LNCaP clone FGC (cell line): Measurements from ENCODE around the gene RSPH6A.
"Not testable (repeated sequence)": the region's sequence is repeated elsewhere in the genome, so short reads cannot be mapped to it uniquely, and the experiment has no call there.

Source experiments
- DNase-seq: peaks from one replicate; pipeline ENCODE4 v3.0.0-alpha.2; 2011; ENCODE audit warnings: low read depth
- H3K4me3 ChIP-seq: 2 replicates; pipeline ENCODE4 v1.5.1; 2011; ENCODE audit warnings: mild to moderate bottlenecking, low read depth, low read length, control low read depth
- CTCF ChIP-seq: IDR thresholded peaks from 2 replicates; pipeline ENCODE4 v1.5.1; 2012; ENCODE audit warnings: mild to moderate bottlenecking; ENCODE audit not compliant: control insufficient read depth, insufficient read depth; ENCODE audit errors: extremely low read depth

The RSPH6A gene

DNA sequence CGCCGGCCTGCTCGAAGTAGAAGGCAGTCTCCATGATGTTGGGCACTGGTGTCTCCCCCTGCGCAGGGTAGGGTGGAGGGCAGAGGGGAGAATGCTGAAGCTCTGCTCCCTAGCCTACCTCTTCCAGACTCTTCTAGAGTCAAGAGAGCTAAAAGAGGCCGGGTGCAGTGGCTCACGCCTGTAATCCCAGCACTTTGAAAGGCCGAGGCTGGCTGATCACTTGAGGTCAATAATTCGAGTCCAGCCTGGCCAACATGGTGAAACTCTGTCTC, 10.2 kb downstream of the RSPH6A start:
- no peak for DNase-seq
- no peak for TF ChIP-seq CTCF
- no peak overlapping the region for H3K4me3 ChIP-seq

DNA sequence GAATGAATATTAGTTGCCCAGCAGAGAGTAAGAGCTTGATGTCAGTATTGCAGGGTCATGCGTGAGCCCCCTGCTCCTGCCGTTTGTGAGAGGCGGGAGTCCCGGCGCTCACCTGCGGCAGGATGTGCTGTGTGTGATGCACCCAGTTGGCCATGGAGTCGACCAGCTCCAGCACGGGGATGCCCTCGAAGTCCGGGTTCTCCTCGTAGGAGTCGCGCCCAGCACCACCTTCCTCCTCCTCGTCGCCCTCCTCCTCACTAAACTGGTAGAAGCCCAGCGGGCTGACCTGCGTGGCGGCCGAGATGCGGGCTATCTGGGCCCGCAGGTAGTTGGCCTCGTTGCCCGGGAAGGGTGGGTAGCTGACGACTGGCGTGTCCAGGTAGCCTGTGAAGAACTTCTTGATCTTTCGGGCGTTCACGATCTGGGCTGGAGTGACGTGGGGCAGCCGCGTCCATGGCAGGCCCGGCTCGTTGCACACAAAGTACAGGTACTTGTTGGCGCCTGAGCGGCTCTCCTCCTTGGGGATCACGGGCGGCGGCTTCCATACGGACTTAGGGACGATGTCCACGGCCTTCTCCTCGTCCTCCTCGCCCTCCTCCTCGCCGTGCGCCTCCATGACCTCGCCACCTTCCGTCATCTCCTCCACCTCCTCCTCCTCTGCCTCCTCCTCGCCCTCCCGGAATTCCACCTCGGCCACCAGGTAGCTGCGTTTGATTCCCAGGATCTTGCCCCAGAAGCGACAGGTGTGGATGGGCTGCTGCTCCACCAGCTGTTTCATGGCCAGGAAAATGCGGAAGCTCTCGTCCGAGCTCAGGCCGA, 10.8 kb downstream of the RSPH6A start:
- DNase-seq, result no peak
- no peak overlapping the region for H3K4me3 ChIP-seq
- no peak for TF ChIP-seq CTCF

GRCh38 chr19:45801603-45802175, 13.4 kb downstream of the RSPH6A start:
- H3K4me3 ChIP-seq, result no peak overlapping the region
- no peak for TF ChIP-seq CTCF
- DNase-seq, result no peak

- no peak for DNase-seq
- no peak overlapping the region for H3K4me3 ChIP-seq
- TF ChIP-seq CTCF, result no peak
Observed at GRCh38 chr19:45800070-45800553, 15.0 kb downstream of the RSPH6A start.

- DNase-seq, result not testable (repeated sequence)
Observed at GRCh38 chr19:45799541-45799940, 15.6 kb downstream of the RSPH6A start.

GRCh38 chr19:45798995-45799517, 16.1 kb downstream of the RSPH6A start:
- DNase-seq, result no peak
- no peak overlapping the region for H3K4me3 ChIP-seq
- TF ChIP-seq CTCF, result peak; percentile 51

More at GRCh38 chr19:45799541-45799940, 15.6 kb downstream of the RSPH6A start:
- H3K4me3 ChIP-seq, result not testable (repeated sequence)

DNA sequence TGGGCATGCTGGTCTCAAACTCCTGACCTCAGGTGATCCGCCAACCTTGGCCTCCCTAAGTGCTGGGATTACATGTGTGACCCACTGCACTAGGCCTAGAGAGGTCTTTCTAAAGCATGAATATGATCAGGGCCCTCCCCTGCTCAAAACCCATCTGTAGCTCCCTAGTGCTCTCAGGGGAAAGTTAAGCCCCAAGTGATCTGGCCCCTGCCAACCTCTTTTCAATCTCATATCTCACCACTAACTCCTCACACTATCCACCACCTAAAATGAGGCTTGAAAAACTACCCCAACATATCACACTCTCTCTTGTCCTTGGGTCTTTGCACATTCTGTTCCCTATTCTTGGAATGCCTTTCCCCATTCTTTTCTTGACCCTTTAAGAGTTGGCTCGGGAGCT, 20.5 kb downstream of the RSPH6A start:
- no peak for TF ChIP-seq CTCF
- no peak overlapping the region for H3K4me3 ChIP-seq
- DNase-seq, result no peak
